GM13977 (cell line): Measurements from ENCODE around the gene CYREN.
A peak's percentile ranks its signal among the peaks of the same experiment; 100 is the strongest.

Experiments
- DNase-seq: peaks from one replicate; pipeline ENCODE4 v3.0.0; 2012; ENCODE audit warnings: low spot score
- CTCF ChIP-seq: IDR thresholded peaks from 2 replicates; pipeline ENCODE4 v1.5.1; 2012; ENCODE audit warnings: mild to moderate bottlenecking, control low read depth; ENCODE audit not compliant: insufficient read depth; ENCODE audit errors: extremely low read depth, missing control alignments
- in situ Hi-C: fragments of 300-500 bp; cut with MboI; formaldehyde crosslinking; loops from one replicate; pipeline ENCODE4 v1.12.0; 2022; ENCODE audit warnings: low sequenced_read_pairs, low pct_unique_long_range_greater_than_20kb, mixed read lengths, inconsistent platforms; ENCODE audit not compliant: unreplicated experiment

Gene CYREN

GRCh38 chr7:135151533-135151932 is 19.0 kb downstream of the CYREN start:
- DNase-seq: no peak
- no peak for TF ChIP-seq CTCF
- in situ Hi-C loops: loop anchor here (10.0 kb wide), 1 partner anchor 157 kb away; no protein-coding TSS in a partner anchor

GRCh38 chr7:135151132-135151531 is 19.4 kb downstream of the CYREN start:
- in situ Hi-C loops: loop anchor here (10.0 kb wide), 1 partner anchor 156 kb away; no protein-coding TSS in a partner anchor
- no peak for TF ChIP-seq CTCF
- no peak for DNase-seq

- peak; percentile 1 for TF ChIP-seq CTCF
- no peak for DNase-seq
- in situ Hi-C loops: loop anchor here (10.0 kb wide), 1 partner anchor 155 kb away; no protein-coding TSS in a partner anchor
Observed at GRCh38 chr7:135150072-135150782, 20.3 kb downstream of the CYREN start.

- TF ChIP-seq CTCF: no peak
- peak; percentile 28 for DNase-seq
- in situ Hi-C loops: no loop called here
Observed at GRCh38 chr7:135147899-135148721, 22.4 kb downstream of the CYREN start, which contains the start of gene TMEM140. Gene TMEM140, plus strand, starts transcription at chr7:135148072. Its CDS starts 16,370 bp downstream, at chr7:135164442.

GRCh38 chr7:135147341-135147898 is 23.1 kb downstream of the CYREN start:
- DNase-seq: no peak
- in situ Hi-C loops: no loop called here

More at GRCh38 chr7:135147341-135147898, 23.1 kb downstream of the CYREN start:
- no peak for TF ChIP-seq CTCF
